ENCODE results near the gene PLEK.

PLEK gene, protein sequence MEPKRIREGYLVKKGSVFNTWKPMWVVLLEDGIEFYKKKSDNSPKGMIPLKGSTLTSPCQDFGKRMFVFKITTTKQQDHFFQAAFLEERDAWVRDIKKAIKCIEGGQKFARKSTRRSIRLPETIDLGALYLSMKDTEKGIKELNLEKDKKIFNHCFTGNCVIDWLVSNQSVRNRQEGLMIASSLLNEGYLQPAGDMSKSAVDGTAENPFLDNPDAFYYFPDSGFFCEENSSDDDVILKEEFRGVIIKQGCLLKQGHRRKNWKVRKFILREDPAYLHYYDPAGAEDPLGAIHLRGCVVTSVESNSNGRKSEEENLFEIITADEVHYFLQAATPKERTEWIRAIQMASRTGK

DNA sequence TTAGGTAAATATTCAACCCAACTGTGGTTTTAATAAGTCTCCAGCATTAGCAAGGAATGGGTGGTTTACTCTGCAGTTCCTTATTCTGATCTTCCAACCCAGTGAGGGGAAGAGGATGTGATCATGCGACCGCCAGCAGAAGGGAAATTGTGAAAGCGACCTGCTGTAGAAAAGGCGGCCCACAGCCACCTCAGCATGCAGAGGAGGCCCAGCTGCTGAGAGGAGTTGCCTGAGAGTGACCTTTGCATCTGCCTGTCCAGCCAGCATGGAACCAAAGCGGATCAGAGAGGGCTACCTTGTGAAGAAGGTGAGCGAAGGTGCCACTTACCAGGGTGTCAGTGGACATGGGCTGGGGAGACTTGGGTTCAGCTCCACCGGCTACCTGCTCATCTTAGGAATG is at the start of gene PLEK:
PLEK (plus strand) TSS at position 196 of the 400 bp plus-strand sequence; CDS start at position 266, 70 bp downstream.
- Histone ChIP-seq H3K36me3 (ENCODE audit: control insufficient read depth, insufficient read depth, low read length) (no peaks in the 10 kb centered on the region), H3K4me3 (ENCODE audit: low read length) (no peak within 1 kb of the TSS), H3K9me3 (ENCODE audit: control insufficient read depth, low read length) (no peaks in the 10 kb centered on the region), H3K27me3 (ENCODE audit: control insufficient read depth, insufficient read depth, low read length) (no peaks in the 10 kb centered on the region), H3K4me1 (ENCODE audit: control insufficient read depth, insufficient read depth, low read length) (no peaks in the 10 kb centered on the region), H3K9ac (ENCODE audit: low read length) (no peak within 1 kb of the TSS)

DNA sequence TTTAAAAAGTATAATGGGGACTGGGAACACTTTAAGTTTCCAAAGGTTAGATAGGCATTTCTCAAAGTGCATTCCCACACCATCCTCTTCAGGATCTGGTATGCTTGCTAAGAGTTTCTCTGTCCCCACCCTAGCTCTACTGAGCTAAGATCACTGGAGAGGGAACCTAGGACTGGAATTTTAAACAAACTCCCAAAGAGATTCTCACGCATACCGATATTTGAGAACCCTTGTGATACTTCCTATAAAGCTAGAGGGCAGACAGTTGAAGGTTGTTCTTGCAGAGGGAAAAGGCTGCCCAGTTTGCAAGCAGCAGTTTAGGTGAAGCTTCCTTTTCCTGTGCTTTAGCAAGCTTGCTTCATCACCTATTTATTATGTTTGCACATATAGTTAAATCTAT is 49.0 kb upstream of the PLEK start:
- Histone ChIP-seq H3K4me3 (ENCODE audit: low read length) (no peak overlapping the region), H3K27me3 (ENCODE audit: control insufficient read depth, insufficient read depth, low read length) (peaks cover 32% of the 10 kb centered on the region), H3K36me3 (ENCODE audit: control insufficient read depth, insufficient read depth, low read length) (no peaks in the 10 kb centered on the region), H3K4me1 (ENCODE audit: control insufficient read depth, insufficient read depth, low read length) (peaks cover 9% of the 10 kb centered on the region), H3K9ac (ENCODE audit: low read length) (no peak overlapping the region), H3K9me3 (ENCODE audit: control insufficient read depth, low read length) (no peaks in the 10 kb centered on the region)

DNA sequence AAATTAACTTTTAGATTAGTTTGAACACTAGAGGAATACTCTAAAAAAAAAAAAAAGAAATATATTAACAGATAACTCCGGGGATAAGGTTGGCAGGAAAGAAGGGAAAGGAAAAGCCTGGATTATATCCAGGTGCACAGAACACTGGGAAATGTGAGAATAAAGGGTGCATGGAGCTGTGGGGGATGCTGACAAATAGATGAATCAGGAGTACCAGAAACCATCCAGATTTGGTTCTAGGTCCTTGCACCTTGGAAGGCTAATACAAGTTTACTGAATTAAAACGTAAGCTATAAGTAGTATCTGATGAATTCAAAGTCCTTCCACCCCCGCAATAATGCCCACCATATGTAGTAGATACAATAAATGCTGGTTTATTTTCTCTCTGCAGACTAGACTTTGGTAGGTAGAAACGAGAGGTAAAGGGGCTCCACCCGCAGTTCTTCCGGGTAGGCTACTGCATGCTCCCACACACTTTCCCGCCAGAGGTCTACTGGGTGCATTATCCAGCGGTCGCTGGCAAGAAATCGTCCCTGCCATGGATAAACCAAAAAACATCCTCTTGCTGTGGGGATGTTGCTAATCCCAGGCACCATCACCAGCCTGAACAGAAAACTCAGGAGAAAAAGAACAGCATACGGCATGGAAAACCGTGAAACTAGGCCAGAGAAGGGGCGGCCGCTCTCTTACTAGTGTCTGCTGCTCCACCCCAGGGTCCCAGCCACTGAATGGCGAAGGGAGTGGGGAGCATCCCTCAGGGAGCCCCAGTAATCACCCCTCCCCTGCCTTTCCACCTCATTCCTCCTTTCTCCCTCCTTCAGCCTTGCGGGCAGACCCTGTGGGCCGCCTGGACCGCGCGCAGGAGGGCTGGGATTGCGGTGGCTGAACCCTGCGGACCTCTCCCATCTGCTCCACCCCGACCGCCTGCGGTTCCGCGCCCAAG is 46.8 kb upstream of the PLEK start:
- H3K9me3 ChIP-seq (ENCODE audit: control insufficient read depth, low read length) = no peaks in the 10 kb centered on the region
- peaks cover 32% of the 10 kb centered on the region for H3K27me3 ChIP-seq (ENCODE audit: control insufficient read depth, insufficient read depth, low read length)
- H3K9ac ChIP-seq (ENCODE audit: low read length) = peak overlapping the region; percentile 62
- peak overlapping the region; percentile 46 for H3K4me3 ChIP-seq (ENCODE audit: low read length)
- H3K4me1 ChIP-seq (ENCODE audit: control insufficient read depth, insufficient read depth, low read length) = peaks cover 9% of the 10 kb centered on the region
- H3K36me3 ChIP-seq (ENCODE audit: control insufficient read depth, insufficient read depth, low read length) = no peaks in the 10 kb centered on the region

DNA sequence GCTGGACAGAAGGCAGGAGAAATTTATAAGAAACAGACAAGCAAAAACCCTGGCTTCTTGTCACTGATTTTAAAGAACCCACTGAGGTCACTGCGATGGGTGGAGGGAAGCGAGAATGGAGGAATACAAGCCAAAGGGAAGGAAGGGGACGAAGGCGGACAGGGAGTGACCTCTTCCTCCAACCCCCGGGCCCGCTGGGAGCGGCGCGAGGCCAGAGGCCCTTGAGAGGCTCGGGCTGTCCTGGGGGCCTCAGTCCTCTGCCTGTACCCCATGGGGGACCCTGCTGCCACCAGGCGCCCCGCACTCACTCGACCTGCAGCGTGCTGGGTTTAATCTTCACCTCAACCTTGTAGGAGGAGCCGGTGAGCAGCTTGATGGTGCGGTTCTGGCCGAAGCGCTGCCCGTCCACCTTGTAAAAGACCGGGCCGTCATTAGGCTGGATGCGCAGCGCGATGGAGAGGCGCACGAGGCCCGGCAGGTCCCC is 46.1 kb upstream of the PLEK start:
- peaks cover 32% of the 10 kb centered on the region for H3K27me3 ChIP-seq (ENCODE audit: control insufficient read depth, insufficient read depth, low read length)
- H3K4me1 ChIP-seq (ENCODE audit: control insufficient read depth, insufficient read depth, low read length) = peaks cover 9% of the 10 kb centered on the region
- H3K9ac ChIP-seq (ENCODE audit: low read length) = peak overlapping the region; percentile 62
- H3K4me3 ChIP-seq (ENCODE audit: low read length) = peak overlapping the region; percentile 46
- H3K36me3 ChIP-seq (ENCODE audit: control insufficient read depth, insufficient read depth, low read length) = no peaks in the 10 kb centered on the region
- H3K9me3 ChIP-seq (ENCODE audit: control insufficient read depth, low read length) = no peaks in the 10 kb centered on the region

DNA sequence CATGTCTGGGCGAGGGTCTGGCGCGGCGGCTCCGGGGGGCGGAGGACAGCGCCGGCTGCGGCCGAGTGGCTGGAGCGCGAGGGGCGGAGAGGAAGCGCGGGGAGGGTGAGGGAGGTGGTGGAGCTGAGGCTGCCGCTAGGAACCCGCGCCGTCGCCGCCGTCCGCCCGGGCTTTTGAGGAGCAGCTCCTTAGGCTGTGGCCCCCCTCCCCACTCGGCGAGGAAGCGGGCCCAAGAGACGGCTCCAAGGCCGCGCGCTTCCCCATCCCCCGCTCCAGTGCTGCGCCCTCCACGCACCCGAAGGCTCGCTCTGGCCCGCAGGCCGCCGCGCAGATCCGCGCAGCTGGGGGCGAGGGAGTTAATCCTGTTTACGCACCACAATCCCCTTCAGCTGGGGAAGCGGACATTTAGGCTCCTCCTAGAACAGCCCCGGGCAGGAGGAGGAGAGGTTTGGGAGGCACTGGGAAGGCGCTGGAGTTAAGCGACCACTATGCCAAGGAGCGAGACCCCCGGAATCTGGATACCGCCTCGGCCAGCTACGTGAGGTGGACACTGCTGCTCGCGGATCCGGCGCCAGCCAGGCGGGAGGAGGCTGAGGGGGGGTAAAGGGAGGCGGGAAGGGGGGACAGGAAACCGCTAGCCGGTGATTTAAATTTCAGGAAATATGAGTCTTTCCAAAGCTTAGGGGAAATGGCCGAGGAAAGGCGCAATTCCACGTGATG is 45.5 kb upstream of the PLEK start, which contains the start of gene CNRIP1:
CNRIP1 (minus strand) TSS at position 552 of the 720 bp plus-strand sequence; CDS start at position 3, 549 bp downstream.
- Histone ChIP-seq H3K27me3 (ENCODE audit: control insufficient read depth, insufficient read depth, low read length) (peaks cover 32% of the 10 kb centered on the region), H3K4me3 (ENCODE audit: low read length) (peak within 1 kb of the TSS; percentile 46), H3K9me3 (ENCODE audit: control insufficient read depth, low read length) (no peaks in the 10 kb centered on the region), H3K36me3 (ENCODE audit: control insufficient read depth, insufficient read depth, low read length) (no peaks in the 10 kb centered on the region), H3K4me1 (ENCODE audit: control insufficient read depth, insufficient read depth, low read length) (peaks cover 9% of the 10 kb centered on the region), H3K9ac (ENCODE audit: low read length) (peak within 1 kb of the TSS; percentile 62)

DNA sequence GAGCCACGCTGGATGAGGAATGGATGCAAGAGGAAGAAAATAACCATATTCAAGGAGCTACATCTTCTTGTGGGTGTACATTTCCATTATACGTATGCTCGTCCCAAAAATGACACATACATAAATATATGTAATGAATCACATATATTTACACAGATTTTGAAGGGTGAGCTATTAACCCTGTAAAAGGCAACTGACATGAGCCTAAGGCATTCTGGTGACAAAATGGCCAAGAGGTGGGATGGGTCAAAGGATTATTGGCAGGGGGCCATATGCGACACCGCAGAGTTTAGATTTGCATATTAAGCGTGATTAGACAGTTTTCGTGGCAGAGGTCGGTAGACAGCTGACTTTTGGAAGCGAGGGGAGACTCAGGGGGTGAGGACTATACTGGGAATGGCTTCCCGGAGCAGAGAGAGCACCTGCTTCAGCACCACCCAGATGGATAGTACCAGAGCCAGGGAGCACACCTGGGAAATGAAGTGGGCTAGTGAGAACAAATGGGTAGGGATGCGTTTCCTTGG is 44.9 kb upstream of the PLEK start:
- Histone ChIP-seq H3K36me3 (ENCODE audit: control insufficient read depth, insufficient read depth, low read length) (no peaks in the 10 kb centered on the region), H3K4me3 (ENCODE audit: low read length) (no peak overlapping the region), H3K4me1 (ENCODE audit: control insufficient read depth, insufficient read depth, low read length) (peaks cover 9% of the 10 kb centered on the region), H3K27me3 (ENCODE audit: control insufficient read depth, insufficient read depth, low read length) (peaks cover 32% of the 10 kb centered on the region), H3K9ac (ENCODE audit: low read length) (peak overlapping the region; percentile 62), H3K9me3 (ENCODE audit: control insufficient read depth, low read length) (no peaks in the 10 kb centered on the region)

DNA sequence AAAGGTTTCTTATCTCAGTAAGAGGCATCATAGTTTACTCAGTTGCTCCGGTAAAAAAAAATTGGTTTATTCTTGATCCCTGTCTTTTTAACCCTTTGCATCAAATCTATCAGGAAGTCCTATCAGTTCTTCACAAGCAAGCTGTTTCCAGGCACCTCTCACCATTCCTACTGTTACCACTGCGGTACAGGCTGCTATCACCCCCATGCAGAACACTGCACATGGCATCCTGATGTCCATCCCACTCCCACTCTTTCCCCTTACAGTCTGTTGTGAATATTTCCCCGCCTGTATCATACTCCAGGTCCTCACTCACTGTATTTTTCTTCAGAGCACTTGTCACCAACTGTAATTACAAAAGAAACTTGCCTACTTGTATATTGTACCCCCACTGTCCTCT is 40.0 kb upstream of the PLEK start:
- Histone ChIP-seq H3K9ac (ENCODE audit: low read length) (no peak overlapping the region), H3K9me3 (ENCODE audit: control insufficient read depth, low read length) (no peaks in the 10 kb centered on the region), H3K27me3 (ENCODE audit: control insufficient read depth, insufficient read depth, low read length) (peaks cover 16% of the 10 kb centered on the region), H3K4me1 (ENCODE audit: control insufficient read depth, insufficient read depth, low read length) (peaks cover 3% of the 10 kb centered on the region), H3K36me3 (ENCODE audit: control insufficient read depth, insufficient read depth, low read length) (no peaks in the 10 kb centered on the region), H3K4me3 (ENCODE audit: low read length) (no peak overlapping the region)

DNA sequence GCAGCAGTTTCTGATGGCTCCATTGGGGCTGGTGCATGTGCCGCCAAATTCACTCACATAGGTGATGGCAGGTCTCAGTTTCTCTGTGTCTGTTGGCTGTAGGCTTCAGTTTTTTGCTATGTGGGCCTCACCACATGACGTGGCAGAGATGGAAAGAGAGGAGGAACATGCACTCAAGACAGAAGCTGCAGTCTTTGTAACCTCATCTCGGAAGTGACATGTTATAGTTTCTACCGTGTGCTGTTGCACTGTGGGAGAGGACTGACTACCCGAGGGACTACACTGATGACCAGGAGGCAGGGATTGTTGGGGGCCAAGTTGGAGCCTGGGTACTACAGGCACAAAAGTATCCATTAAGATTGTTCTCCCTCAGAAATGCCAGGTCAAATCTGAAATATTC is 36.2 kb upstream of the PLEK start:
- no peaks in the 10 kb centered on the region for H3K4me1 ChIP-seq (ENCODE audit: control insufficient read depth, insufficient read depth, low read length)
- H3K27me3 ChIP-seq (ENCODE audit: control insufficient read depth, insufficient read depth, low read length) = peaks cover 13% of the 10 kb centered on the region
- H3K36me3 ChIP-seq (ENCODE audit: control insufficient read depth, insufficient read depth, low read length) = no peaks in the 10 kb centered on the region
- H3K9me3 ChIP-seq (ENCODE audit: control insufficient read depth, low read length) = no peaks in the 10 kb centered on the region
- H3K4me3 ChIP-seq (ENCODE audit: low read length) = no peak overlapping the region
- no peak overlapping the region for H3K9ac ChIP-seq (ENCODE audit: low read length)

DNA sequence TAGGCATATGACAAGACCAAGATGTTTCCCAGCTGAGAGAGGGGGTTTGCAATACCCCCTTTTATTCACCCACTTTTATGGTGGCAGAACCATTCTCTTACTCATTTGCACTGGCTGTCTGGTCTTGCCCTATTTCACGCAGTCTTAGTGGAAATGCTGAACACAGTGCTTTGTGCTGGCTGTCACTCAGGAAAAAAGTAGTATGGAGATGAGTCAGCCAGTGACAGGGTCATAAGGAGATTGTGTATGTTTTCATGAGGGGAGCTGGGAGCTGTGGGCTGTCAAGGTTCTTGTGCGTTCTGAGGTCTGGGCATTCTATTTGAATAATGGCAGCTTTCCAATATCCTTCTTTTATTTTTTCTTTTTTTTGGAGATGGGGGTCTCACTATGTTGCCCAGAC is 34.4 kb upstream of the PLEK start:
- Histone ChIP-seq H3K4me1 (ENCODE audit: control insufficient read depth, insufficient read depth, low read length) (no peaks in the 10 kb centered on the region), H3K27me3 (ENCODE audit: control insufficient read depth, insufficient read depth, low read length) (peaks cover 13% of the 10 kb centered on the region), H3K36me3 (ENCODE audit: control insufficient read depth, insufficient read depth, low read length) (no peaks in the 10 kb centered on the region), H3K4me3 (ENCODE audit: low read length) (no peak overlapping the region), H3K9ac (ENCODE audit: low read length) (no peak overlapping the region), H3K9me3 (ENCODE audit: control insufficient read depth, low read length) (no peaks in the 10 kb centered on the region)

DNA sequence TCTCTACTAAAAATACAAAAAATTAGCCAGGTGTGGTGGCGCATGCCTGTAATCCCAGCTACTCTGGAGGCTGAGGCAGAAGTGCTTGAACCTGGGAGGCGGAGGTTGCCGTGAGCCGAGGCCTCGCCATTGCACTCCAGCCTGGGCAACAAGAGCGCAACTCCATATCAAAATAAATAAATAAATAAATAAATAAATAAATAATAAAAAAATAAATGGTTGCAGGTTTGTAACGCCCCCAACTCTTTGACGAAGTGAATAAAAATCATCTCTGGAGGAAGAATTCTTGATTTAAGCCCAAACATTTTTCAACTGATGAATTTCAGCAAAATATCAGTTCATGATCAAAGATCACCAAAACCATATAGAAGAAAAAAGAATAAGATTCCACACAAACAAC is 32.1 kb upstream of the PLEK start:
- H3K9ac ChIP-seq (ENCODE audit: low read length) = no peak overlapping the region
- peaks cover 7% of the 10 kb centered on the region for H3K27me3 ChIP-seq (ENCODE audit: control insufficient read depth, insufficient read depth, low read length)
- H3K4me3 ChIP-seq (ENCODE audit: low read length) = no peak overlapping the region
- no peaks in the 10 kb centered on the region for H3K4me1 ChIP-seq (ENCODE audit: control insufficient read depth, insufficient read depth, low read length)
- H3K9me3 ChIP-seq (ENCODE audit: control insufficient read depth, low read length) = no peaks in the 10 kb centered on the region
- no peaks in the 10 kb centered on the region for H3K36me3 ChIP-seq (ENCODE audit: control insufficient read depth, insufficient read depth, low read length)

DNA sequence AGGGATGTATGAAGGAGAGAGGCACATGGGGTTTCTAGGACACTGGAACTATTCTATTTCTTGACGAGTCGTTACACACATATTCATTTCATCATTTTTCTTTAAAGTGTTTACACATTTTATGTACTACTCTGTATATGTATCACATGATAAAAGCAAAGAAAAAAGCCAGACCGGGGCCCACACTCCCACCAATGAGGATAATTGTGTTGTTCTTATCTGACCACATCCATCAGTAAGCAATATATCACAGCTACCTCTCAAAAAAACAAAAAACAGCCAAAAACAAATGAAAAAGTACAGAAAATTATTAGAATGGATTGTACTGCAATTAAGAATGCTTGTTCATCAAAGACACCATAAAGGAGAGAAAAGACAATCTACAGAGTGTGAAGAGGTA is 31.2 kb upstream of the PLEK start:
- H3K36me3 ChIP-seq (ENCODE audit: control insufficient read depth, insufficient read depth, low read length) = no peaks in the 10 kb centered on the region
- H3K9me3 ChIP-seq (ENCODE audit: control insufficient read depth, low read length) = no peaks in the 10 kb centered on the region
- no peaks in the 10 kb centered on the region for H3K4me1 ChIP-seq (ENCODE audit: control insufficient read depth, insufficient read depth, low read length)
- no peak overlapping the region for H3K9ac ChIP-seq (ENCODE audit: low read length)
- no peak overlapping the region for H3K4me3 ChIP-seq (ENCODE audit: low read length)
- H3K27me3 ChIP-seq (ENCODE audit: control insufficient read depth, insufficient read depth, low read length) = peaks cover under 1% of the 10 kb centered on the region

Measured in mucosa of stomach (tissue), 1 donor.